GM18907 (cell line): ENCODE results near the gene SLCO3A1.

Experiments
- ATAC-seq: cut with Tn5 transposase; IDR thresholded peaks from one replicate; pipeline ENCODE4 v1.9.1; 2021; ENCODE audit warnings: mild to moderate bottlenecking, moderate library complexity; ENCODE audit not compliant: unreplicated experiment

The SLCO3A1 gene

GRCh38 chr15:91881569-91882297 lies 28.2 kb downstream of the SLCO3A1 start:
- ATAC-seq: no peak

- no peak for ATAC-seq
Measured at GRCh38 chr15:91882858-91883586, 29.5 kb downstream of the SLCO3A1 start.

- ATAC-seq: no peak
Measured at GRCh38 chr15:91884606-91885005, 31.1 kb downstream of the SLCO3A1 start.

- ATAC-seq: no peak
Measured at GRCh38 chr15:91885054-91885453, 31.5 kb downstream of the SLCO3A1 start.

GRCh38 chr15:91885714-91886270 lies 32.3 kb downstream of the SLCO3A1 start:
- ATAC-seq: no peak

- no peak for ATAC-seq
Measured at GRCh38 chr15:91886878-91887277, 33.4 kb downstream of the SLCO3A1 start.

GRCh38 chr15:91887321-91887720 lies 33.8 kb downstream of the SLCO3A1 start:
- ATAC-seq: no peak

- no peak for ATAC-seq
Measured at GRCh38 chr15:91887921-91888373, 34.4 kb downstream of the SLCO3A1 start.

- no peak for ATAC-seq
Measured at GRCh38 chr15:91889111-91889815, 35.8 kb downstream of the SLCO3A1 start.

GRCh38 chr15:91890614-91891013 lies 37.1 kb downstream of the SLCO3A1 start:
- ATAC-seq: no peak

GRCh38 chr15:91891101-91891500 lies 37.6 kb downstream of the SLCO3A1 start:
- no peak for ATAC-seq

- ATAC-seq: no peak
Measured at GRCh38 chr15:91891788-91892345, 38.4 kb downstream of the SLCO3A1 start.

GRCh38 chr15:91892436-91892835 lies 38.9 kb downstream of the SLCO3A1 start:
- no peak for ATAC-seq

- no peak for ATAC-seq
Measured at GRCh38 chr15:91894606-91895005, 41.1 kb downstream of the SLCO3A1 start.

- no peak for ATAC-seq
Measured at GRCh38 chr15:91895051-91895450, 41.5 kb downstream of the SLCO3A1 start.

- no peak for ATAC-seq
Measured at GRCh38 chr15:91896341-91897055, 43.0 kb downstream of the SLCO3A1 start.

- ATAC-seq: no peak
Measured at GRCh38 chr15:91897585-91898372, 44.3 kb downstream of the SLCO3A1 start.

GRCh38 chr15:91898843-91899242 lies 45.3 kb downstream of the SLCO3A1 start:
- no peak for ATAC-seq

- ATAC-seq: no peak
Measured at GRCh38 chr15:91904942-91905341, 51.4 kb downstream of the SLCO3A1 start.

GRCh38 chr15:91908391-91908790 lies 54.9 kb downstream of the SLCO3A1 start:
- no peak for ATAC-seq
